HG03135 (cell line): ENCODE measurements around the gene TWNK.
A peak's percentile ranks its signal among the peaks of the same experiment; 100 is the strongest.

Source experiments
- ATAC-seq: cut with Tn5 transposase; IDR thresholded peaks from one replicate; pipeline ENCODE4 v1.9.1; 2021; ENCODE audit warnings: mild to moderate bottlenecking, moderate library complexity; ENCODE audit not compliant: unreplicated experiment

Gene TWNK

GRCh38 chr10:100986952-100987684 is at the start of gene TWNK, which contains the start of gene MRPL43:
TWNK (plus strand) TSS chr10:100987543; CDS start chr10:100988211, 668 bp downstream.
MRPL43 (minus strand) TSS chr10:100987497; CDS start chr10:100987443, 54 bp downstream.
- ATAC-seq: peak; percentile 75

- ATAC-seq: no peak
Observed at GRCh38 chr10:100939763-100940344, 47.5 kb upstream of the TWNK start.

- ATAC-seq: no peak
Observed at GRCh38 chr10:100942229-100942628, 45.1 kb upstream of the TWNK start.

- no peak for ATAC-seq
Observed at GRCh38 chr10:100943508-100943907, 43.8 kb upstream of the TWNK start.

- ATAC-seq: no peak
Observed at GRCh38 chr10:100945754-100946153, 41.6 kb upstream of the TWNK start.

GRCh38 chr10:100948916-100949315 is 38.4 kb upstream of the TWNK start:
- ATAC-seq: no peak

GRCh38 chr10:100960251-100960650 is 27.1 kb upstream of the TWNK start:
- no peak for ATAC-seq

- ATAC-seq: no peak
Observed at GRCh38 chr10:100962351-100963080, 24.8 kb upstream of the TWNK start.

GRCh38 chr10:100963826-100964225 is 23.5 kb upstream of the TWNK start:
- ATAC-seq: no peak

- no peak for ATAC-seq
Observed at GRCh38 chr10:100965820-100966219, 21.5 kb upstream of the TWNK start.

GRCh38 chr10:100966887-100967286 is 20.5 kb upstream of the TWNK start:
- ATAC-seq: no peak

- no peak for ATAC-seq
Observed at GRCh38 chr10:100967332-100967731, 20.0 kb upstream of the TWNK start.

- no peak for ATAC-seq
Observed at GRCh38 chr10:100968062-100968736, 19.1 kb upstream of the TWNK start.

- no peak for ATAC-seq
Observed at GRCh38 chr10:100968863-100969186, 18.5 kb upstream of the TWNK start.

- ATAC-seq: peak; percentile 69
Observed at GRCh38 chr10:100969187-100970075, 17.9 kb upstream of the TWNK start, which contains the start of gene SEMA4G. SEMA4G (plus strand) TSS chr10:100969504; CDS start chr10:100972913, 3,409 bp downstream.

- no peak for ATAC-seq
Observed at GRCh38 chr10:100970076-100970913, 17.0 kb upstream of the TWNK start.

- ATAC-seq: no peak
Observed at GRCh38 chr10:100970914-100971811, 16.2 kb upstream of the TWNK start.

- ATAC-seq: no peak
Observed at GRCh38 chr10:100972115-100972903, 15.0 kb upstream of the TWNK start.
